GM18867 (cell line): ENCODE data around the gene GPR107.
"Not testable (repeated sequence)": the region's sequence is repeated elsewhere in the genome, so short reads cannot be mapped to it uniquely, and the experiment has no call there.

Source experiments
- ATAC-seq: cut with Tn5 transposase; IDR thresholded peaks from one replicate; pipeline ENCODE4 v1.9.1; 2021; ENCODE audit warnings: mild to moderate bottlenecking, moderate library complexity; ENCODE audit not compliant: unreplicated experiment

The GPR107 gene

DNA sequence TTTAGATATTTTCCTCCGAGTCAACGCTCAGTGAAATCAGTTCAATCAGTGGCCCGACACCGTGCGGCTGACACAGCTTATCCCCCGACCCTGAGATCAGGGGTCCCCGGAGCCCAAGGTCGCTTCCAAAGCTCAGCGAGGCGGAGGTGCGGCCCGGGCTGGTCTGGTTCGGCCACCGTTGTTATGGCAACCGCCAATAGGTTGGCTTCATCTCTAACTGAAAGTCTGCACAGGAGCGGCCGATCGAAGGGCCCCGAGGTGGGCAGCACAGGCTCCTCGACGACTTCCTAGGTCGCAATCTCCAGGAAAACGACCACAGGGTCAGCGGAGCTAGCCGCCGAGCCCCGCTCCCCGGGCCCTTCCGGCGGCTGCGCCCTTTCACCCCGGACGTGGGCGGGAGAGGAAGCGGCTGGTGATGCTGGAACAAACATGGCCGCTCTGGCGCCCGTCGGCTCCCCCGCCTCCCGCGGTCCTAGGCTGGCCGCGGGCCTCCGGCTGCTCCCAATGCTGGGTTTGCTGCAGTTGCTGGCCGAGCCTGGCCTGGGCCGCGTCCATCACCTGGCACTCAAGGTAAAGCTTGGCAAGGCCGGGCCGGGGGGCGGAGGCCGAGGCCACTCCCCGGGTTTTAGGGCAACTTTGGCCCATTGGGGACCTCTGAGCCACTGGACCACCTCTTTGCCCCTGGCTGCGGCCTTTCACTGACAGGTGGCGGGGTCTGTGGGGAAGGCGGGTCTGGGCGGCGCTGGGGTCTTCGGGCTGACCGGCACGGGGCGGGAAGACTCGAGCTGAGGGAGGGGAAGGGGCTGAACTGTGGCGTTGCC, at the start of gene GPR107:
GPR107 (plus strand) TSS at position 403 of the 821 bp plus-strand sequence; CDS start at position 430, 27 bp downstream.
- peak; percentile 74 for ATAC-seq

DNA sequence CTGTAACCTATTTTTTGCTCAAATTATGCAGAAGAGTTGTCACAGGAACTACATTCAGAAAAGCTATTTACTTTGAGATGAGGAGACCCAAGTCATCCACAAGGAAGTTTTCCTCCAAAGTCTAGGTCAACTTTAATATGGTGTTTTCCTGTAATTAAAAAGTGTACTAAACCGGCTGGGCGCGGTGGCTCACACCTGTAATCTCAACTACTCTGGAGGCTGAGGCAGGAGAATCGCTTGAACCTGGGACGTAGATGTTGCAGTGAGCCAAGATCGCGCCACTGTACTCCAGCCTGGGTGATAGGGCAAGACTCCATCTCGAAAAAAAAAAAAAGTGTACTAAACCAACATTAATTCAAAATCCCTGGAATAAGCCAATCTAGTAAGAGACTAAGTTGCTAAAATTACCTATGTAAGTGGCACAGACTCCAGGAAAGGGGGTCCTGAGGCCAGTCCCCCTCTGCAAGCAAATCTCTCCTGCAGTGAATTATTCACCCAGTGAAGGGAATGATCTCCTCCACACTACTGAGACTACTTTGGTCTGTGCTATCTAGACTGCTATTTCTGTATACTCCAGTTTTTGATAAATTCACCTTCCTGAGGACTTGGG, 49.7 kb upstream of the GPR107 start:
- ATAC-seq: no peak

GRCh38 chr9:130006952-130007351, 46.8 kb upstream of the GPR107 start:
- not testable (repeated sequence) for ATAC-seq

GRCh38 chr9:130008538-130008937, 45.2 kb upstream of the GPR107 start:
- no peak for ATAC-seq

DNA sequence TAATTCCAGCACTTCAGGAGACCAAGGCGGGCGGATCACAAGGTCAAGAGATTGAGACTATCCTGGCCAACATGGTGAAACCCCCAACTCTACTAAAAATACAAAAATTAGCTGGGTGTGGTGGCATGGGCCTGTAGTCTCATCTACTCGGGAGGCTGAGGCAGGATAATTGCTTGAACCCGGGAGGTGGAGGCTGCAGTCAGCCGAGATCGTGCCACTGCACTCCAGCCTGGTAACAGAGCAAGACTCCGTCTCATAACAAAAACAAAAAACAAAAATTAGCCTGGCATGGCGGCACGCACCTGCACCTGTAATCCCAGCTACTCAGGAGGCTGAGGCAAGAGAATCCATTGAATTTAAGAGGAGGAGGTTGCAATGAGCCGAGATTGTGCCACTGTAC, 44.2 kb upstream of the GPR107 start:
- ATAC-seq: not testable (repeated sequence)

DNA sequence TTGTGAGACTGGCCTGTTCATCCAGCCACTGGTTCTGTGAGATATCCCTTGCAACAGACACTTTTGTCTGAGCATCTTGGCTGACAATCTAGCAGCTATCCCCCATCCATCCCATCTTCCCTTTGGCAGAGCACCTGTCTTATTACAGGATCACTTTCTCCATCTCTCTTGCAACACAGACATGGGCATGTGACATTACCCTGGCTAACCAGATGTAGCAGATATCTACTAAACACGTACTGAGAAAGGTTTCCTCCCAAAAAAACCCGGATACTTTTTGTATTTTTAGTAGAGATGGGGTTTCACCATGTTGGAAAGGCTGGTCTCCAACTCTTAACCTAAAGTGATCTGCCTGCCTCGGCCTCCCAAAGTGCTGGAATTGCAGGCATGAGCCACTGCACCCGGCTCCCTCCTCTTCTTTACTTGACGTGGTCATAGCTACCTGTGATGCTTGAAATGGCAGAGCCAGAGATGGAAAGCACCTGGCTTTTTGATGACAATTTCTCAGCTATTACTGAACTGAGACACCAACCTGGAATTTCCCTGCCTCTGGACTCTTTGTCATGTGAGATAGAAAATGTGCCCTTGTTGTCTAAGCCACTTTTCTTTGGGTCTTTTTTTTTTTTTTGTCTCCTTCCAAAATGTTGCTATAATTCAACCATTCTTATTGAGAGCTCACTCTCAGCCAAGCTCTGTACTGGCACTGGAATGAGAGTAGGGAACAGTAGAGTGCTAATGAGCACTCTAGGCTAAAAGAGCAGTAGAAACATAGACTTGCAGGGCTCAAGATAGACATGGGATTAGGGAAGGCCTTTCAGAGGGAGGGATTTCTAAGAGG, 43.3 kb upstream of the GPR107 start:
- ATAC-seq: no peak

GRCh38 chr9:130013326-130013725, 40.4 kb upstream of the GPR107 start:
- no peak for ATAC-seq

GRCh38 chr9:130015353-130016019, 38.2 kb upstream of the GPR107 start:
- ATAC-seq: no peak

DNA sequence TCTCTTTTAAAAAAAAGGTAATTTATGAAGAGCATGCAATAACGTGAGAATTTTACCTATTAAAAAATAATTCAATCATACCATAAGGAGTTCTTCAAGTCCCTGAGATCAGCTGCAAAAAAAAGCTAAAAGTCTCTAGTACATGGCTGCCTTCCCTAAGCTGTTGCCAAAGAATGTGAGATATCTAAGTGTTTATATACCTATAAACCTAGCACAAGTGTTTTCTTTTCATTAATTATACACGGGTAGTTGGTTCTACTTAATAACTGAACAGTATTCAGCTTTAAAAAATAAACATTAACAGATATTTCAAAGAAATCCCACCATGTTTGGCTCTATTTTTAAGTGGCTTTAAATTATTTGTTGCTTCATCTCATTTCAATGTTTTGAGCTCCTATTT, 36.6 kb upstream of the GPR107 start:
- ATAC-seq: no peak

- ATAC-seq: not testable (repeated sequence)
Observed at GRCh38 chr9:130017510-130017909, 36.2 kb upstream of the GPR107 start.

DNA sequence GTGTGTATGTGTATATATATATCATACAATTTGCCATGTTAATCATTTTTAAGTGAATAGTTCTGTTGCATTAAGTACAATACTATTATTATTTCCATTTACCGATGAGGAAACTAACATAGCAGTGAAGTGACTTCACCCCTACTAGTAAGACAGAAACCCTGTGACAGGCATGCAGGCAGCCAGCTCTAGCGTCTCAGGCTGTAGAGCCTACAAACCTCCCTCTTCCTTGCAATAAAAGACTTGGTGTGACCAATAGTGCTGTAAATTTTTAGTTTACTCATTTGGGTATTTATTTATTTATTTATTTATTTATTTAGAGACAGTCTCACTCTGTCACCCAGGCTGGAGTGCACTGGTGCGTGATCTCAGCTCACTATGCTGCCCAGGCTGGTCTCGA, 35.4 kb upstream of the GPR107 start:
- no peak for ATAC-seq

DNA sequence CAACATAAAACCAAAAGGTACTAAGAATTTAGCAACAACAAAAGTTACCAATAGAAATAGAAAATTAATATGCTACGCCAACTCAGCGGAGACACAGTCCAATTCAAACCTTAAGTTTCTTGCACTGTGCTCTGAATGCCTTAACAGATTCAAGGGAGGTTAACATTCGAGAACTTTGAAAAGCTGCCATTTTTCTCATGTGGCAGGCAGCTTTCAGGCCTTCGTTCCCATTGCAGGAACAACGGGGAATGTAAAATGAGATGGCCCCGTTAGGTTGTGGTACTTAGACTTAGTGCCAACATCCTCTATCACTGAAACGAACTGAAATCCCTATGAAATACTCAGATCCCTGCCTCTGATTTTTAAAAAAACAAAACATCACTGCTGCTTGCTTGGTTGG, 33.1 kb upstream of the GPR107 start:
- no peak for ATAC-seq

DNA sequence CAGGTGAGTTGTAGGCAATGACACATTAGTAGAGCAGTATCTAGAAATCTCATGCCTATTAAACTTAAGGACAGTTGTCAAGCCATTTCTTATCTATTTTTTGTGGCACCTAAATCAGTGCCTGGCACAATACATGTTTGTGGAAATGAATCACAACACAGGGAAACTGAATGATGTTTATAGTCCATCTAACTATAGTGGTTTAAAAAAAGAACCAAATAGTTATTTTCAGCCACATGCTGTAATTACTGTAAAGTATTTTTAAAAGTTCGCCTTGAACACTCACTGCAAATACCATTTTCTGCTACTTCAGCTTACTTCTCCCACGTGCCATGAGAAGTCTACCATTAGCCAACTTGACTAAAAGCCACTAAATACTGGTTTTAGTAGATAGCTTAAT, 32.6 kb upstream of the GPR107 start:
- no peak for ATAC-seq

- ATAC-seq: not testable (repeated sequence)
Observed at GRCh38 chr9:130021842-130022241, 31.9 kb upstream of the GPR107 start.

- ATAC-seq: no peak
Observed at GRCh38 chr9:130022566-130023143, 31.1 kb upstream of the GPR107 start.

GRCh38 chr9:130023144-130023787, 30.4 kb upstream of the GPR107 start:
- no peak for ATAC-seq

DNA sequence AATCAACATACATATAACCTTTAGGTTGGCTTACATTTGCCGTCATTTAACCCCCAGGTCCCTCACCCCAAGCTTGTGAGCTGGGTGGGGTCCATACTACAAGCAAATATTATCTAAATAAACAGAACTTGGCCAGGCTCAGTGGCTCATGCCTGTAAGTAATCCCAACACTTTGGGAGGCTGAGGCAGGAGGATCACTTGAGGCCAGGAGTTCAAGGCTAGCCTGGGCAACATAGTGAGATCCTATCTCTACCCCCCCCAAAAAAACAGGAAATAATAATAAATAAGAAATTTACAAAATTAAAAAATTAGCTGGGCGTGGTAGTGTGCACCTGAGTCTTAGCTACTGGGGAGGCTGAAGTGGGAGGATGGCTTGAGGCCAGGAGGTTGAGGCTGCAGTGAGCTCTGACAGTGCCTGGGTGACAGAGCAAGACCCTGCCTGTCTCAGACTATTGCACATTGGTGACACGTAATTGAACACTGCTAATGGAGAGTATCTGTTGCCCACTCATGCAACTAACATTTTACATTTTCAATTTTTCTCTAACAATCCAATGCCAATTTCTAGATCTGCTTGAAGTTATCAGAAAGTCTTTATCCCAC, 29.6 kb upstream of the GPR107 start:
- ATAC-seq: no peak

- no peak for ATAC-seq
Observed at GRCh38 chr9:130024597-130024994, 29.1 kb upstream of the GPR107 start.

DNA sequence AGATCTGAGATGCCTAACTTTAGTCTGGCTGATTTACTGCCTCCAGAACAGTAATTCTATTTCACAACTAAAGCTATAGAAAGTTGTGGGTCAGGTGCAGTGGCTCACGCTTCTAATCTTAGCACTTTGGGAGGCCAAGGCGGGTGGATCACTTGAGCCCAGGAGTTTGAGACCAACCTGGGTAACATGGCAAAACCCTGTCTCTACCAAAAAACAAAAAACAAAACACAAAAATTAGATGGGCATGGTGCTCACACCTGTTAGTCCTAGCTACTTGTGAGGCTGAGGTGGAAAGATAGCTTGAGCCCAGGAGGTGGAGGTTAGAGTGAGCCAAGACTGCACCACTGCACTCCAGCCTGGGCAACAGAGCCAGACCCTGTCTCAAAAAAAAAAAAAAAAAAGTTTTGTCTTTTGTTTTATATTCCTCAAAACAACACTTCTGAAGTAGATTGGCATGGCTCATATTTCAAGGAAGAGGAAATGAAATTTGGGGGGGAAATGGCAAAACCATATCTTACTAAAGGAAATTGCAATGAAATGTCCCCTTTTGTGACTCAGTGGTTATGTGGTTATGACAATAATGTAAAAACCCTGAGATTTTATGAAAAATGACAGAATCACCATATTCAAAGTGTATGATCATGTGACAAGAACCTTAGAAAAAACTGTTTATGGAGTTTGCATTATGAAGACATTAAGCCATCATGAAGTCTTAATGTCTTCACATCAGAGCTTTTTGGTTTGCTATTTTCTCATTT, 26.9 kb upstream of the GPR107 start:
- no peak for ATAC-seq
